NT2/D1 (cell line): ENCODE data around the gene SNAPC4.

ENCODE experiments used
- YY1 ChIP-seq: IDR thresholded peaks from 2 replicates; pipeline ENCODE4 v1.6.1; 2011; ENCODE audit not compliant: insufficient read length, insufficient read depth
- ZNF274 ChIP-seq: IDR thresholded peaks from 2 replicates; pipeline ENCODE4 v1.6.1; 2011; ENCODE audit warnings: mild to moderate bottlenecking, low read depth, low read length

- no peak for TF ChIP-seq ZNF274
- TF ChIP-seq YY1, result no peak
These were observed 48.6 kb downstream of the SNAPC4 start for GRCh38 chr9:136351252-136351800.
